Naive thymus-derived CD4-positive, alpha-beta T cell (primary cell): Measurements from ENCODE around the gene SMURF1. TPM values are rescaled to one million over a fixed set of nuclear protein-coding genes. Genes with fewer than 3 reads are reported as not detected.

Source experiments
- ATAC-seq: fragments of 150-1000 bp; cut with Tn5 transposase; 2 replicates; pipeline ENCODE4 v1.10.0; 2021; ENCODE audit warnings: mild to moderate bottlenecking, moderate library complexity
- CTCF ChIA-PET: fragments of 350-600 bp; sonication (Branson Sonifier 250); formaldehyde crosslinking; loops from one replicate; lab custom pipeline; 2021; ENCODE audit warnings: antibody characterized with exemption; lab: Charles Lee
- POLR2A ChIA-PET: fragments of 350-600 bp; sonication (Branson Sonifier 250); formaldehyde crosslinking; loops from one replicate; lab custom pipeline; 2021; ENCODE audit warnings: antibody characterized with exemption, inconsistent platforms; lab: Charles Lee
- DNase-seq, 9 donors: peaks; one replicate each; pipeline versions ENCODE4 v3.0.0 to v3.0.0-alpha.2; 2020 to 2022; ENCODE audit warnings: mixed read lengths in 1 of 9
- H3K27ac ChIP-seq: one replicate; pipeline ENCODE4 v1.7.0; 2013; ENCODE audit warnings: mild to moderate bottlenecking, low read depth, low read length, moderate library complexity
- H3K27me3 ChIP-seq, 2 donors: one replicate each; pipeline ENCODE4 v1.7.0; 2013; ENCODE audit warnings: low read length in 2 of 2, mild to moderate bottlenecking in 2 of 2, moderate library complexity in 2 of 2; ENCODE audit not compliant: control insufficient read depth in 2 of 2, insufficient read depth in 2 of 2
- H3K36me3 ChIP-seq, 3 experiments: 1 replicate in 2 of 3; 2 replicates in 1 of 3; pipeline ENCODE4 v1.7.0; 2013; ENCODE audit warnings: low read length in 3 of 3, mild to moderate bottlenecking in 3 of 3, moderate library complexity in 1 of 3; ENCODE audit not compliant: insufficient read depth in 3 of 3, control insufficient read depth in 2 of 3
- H3K4me1 ChIP-seq, 2 donors: one replicate each; pipeline ENCODE4 v1.7.0; 2013; ENCODE audit warnings: low read length in 2 of 2, mild to moderate bottlenecking in 2 of 2, moderate library complexity in 1 of 2; ENCODE audit not compliant: control insufficient read depth in 2 of 2, insufficient read depth in 2 of 2
- H3K4me3 ChIP-seq: 2 replicates; pipeline ENCODE4 v1.7.0; 2013; ENCODE audit warnings: mild to moderate bottlenecking, low read length
- H3K9me3 ChIP-seq, 3 experiments: 1 replicate in 2 of 3; 2 replicates in 1 of 3; pipeline ENCODE4 v1.7.0; 2013; ENCODE audit warnings: low read length in 3 of 3; ENCODE audit not compliant: control insufficient read depth in 2 of 3
- H3K27ac Mint-ChIP-seq, 9 donors: one replicate each; pipeline ENCODE4 v1.8.0; 2020 to 2022; ENCODE audit warnings: mixed read lengths in 9 of 9, mild to moderate bottlenecking in 8 of 9, moderate library complexity in 5 of 9, inconsistent platforms in 2 of 9
- H3K27me3 Mint-ChIP-seq, 5 donors: one replicate each; pipeline ENCODE4 v1.8.0; 2021 to 2022; ENCODE audit warnings: mixed read lengths in 5 of 5, mild to moderate bottlenecking in 1 of 5
- H3K36me3 Mint-ChIP-seq, 5 donors: one replicate each; pipeline ENCODE4 v1.8.0; 2020 to 2022; ENCODE audit warnings: mixed read lengths in 5 of 5, mild to moderate bottlenecking in 3 of 5, inconsistent platforms in 1 of 5
- H3K4me1 Mint-ChIP-seq, 7 donors: one replicate each; pipeline ENCODE4 v1.8.0; 2020 to 2022; ENCODE audit warnings: mixed read lengths in 7 of 7, mild to moderate bottlenecking in 3 of 7, inconsistent platforms in 1 of 7
- H3K4me3 Mint-ChIP-seq, 10 donors: one replicate each; pipeline ENCODE4 v1.8.0; 2020 to 2022; ENCODE audit warnings: mild to moderate bottlenecking in 10 of 10, mixed read lengths in 10 of 10, moderate library complexity in 6 of 10, inconsistent platforms in 2 of 10
- H3K9me3 Mint-ChIP-seq, 11 donors: one replicate each; pipeline ENCODE4 v1.8.0; 2020 to 2022; ENCODE audit warnings: mixed read lengths in 11 of 11, mild to moderate bottlenecking in 4 of 11, inconsistent platforms in 1 of 11, moderate library complexity in 1 of 11
- intact Hi-C, 2 donors: fragments of 100-400 bp; cut with micrococcal nuclease; formaldehyde crosslinking; loops; one replicate each; pipeline ENCODE4 v1.15.1; 2023
- polyA plus RNA-seq, 2 donors: library from polyadenylated mRNA; unstranded; fragments of 300-500 nt; fragmentation: Illumina TruSeq; gene quantifications; one replicate each; pipeline ENCODE4 v1.2.3, GENCODE V29; 2021
- total RNA-seq, 6 experiments: library from RNA in 5 of 6; stranded (reverse) in 5 of 6; gene quantifications; 1 replicate in 5 of 6; 2 replicates in 1 of 6; pipeline ENCODE4 v1.2.3 and lab custom pipeline; 2021 to 2026

SMURF1 gene
- total and polyA plus RNA-seq, 7 experiments from 2014 or later, result 1.3 to 26.4 (median 20.4) TPM

- ChIA-PET CTCF (interaction anchor here (0.6 kb wide), 2 partner anchors 277 to 281 kb away, joined by 3 to 4 read pairs; no protein-coding TSS in a partner anchor), POLR2A (interaction anchor here (1.1 kb wide), 1 partner anchor 24 kb away, joined by 3 read pairs; no protein-coding TSS in a partner anchor)
- Mint-ChIP-seq H3K4me1 (peaks cover 0 to 7% (median 0%) of the 10 kb centered on the region in 7 donors), H3K27me3 (no peaks in the 10 kb centered on the region), H3K4me3 (no peak overlapping the region), H3K9me3 (no peaks in the 10 kb centered on the region), H3K36me3 (peaks cover 18 to 49% (median 32%) of the 10 kb centered on the region in 5 donors), H3K27ac (peak overlapping the region in 2 of 9 donors; percentile 16 to 56)
- no peak for DNase-seq
- no peak for ATAC-seq
- no peaks in the 10 kb centered on the region for H3K27me3 ChIP-seq
- H3K27ac ChIP-seq, result no peak overlapping the region
- H3K9me3 ChIP-seq, result no peaks in the 10 kb centered on the region
- peaks cover 0 to 96% (median 6%) of the 10 kb centered on the region in 3 experiments for H3K36me3 ChIP-seq
- no peaks in the 10 kb centered on the region for H3K4me1 ChIP-seq
- intact Hi-C loops, result no loop called here
- no peak overlapping the region for H3K4me3 ChIP-seq
Observed at GRCh38 chr7:99035723-99036545, 108.0 kb downstream of the SMURF1 start.

- H3K4me1 ChIP-seq, result no peaks in the 10 kb centered on the region
- Mint-ChIP-seq H3K4me1 (peaks cover 0 to under 1% (median 0%) of the 10 kb centered on the region in 7 donors), H3K27me3 (no peaks in the 10 kb centered on the region), H3K4me3 (peak overlapping the region in 1 of 10 donors; percentile 23), H3K27ac (peak overlapping the region in 3 of 9 donors; percentile 26 to 56 (median 54)), H3K36me3 (peaks cover 15 to 50% (median 27%) of the 10 kb centered on the region in 5 donors), H3K9me3 (no peaks in the 10 kb centered on the region)
- no peak overlapping the region for H3K27ac ChIP-seq
- H3K36me3 ChIP-seq, result peaks cover 0 to 96% (median 6%) of the 10 kb centered on the region in 3 experiments
- no peak overlapping the region for H3K4me3 ChIP-seq
- H3K9me3 ChIP-seq, result no peaks in the 10 kb centered on the region
- ChIA-PET CTCF (no interaction called here), POLR2A (interaction anchor here (1.1 kb wide), 1 partner anchor 23 kb away, joined by 3 read pairs; no protein-coding TSS in a partner anchor)
- H3K27me3 ChIP-seq, result no peaks in the 10 kb centered on the region
- no peak for DNase-seq
- no peak for ATAC-seq
- intact Hi-C loops, result no loop called here
Observed at GRCh38 chr7:99034932-99035722, 108.8 kb downstream of the SMURF1 start.

- DNase-seq (no peak), ATAC-seq (no peak)
- ChIA-PET POLR2A (no interaction called here), CTCF (no interaction called here)
- Mint-ChIP-seq H3K9me3 (no peaks in the 10 kb centered on the region), H3K36me3 (peaks cover 12 to 54% (median 19%) of the 10 kb centered on the region in 5 donors), H3K4me3 (no peak overlapping the region), H3K4me1 (no peaks in the 10 kb centered on the region), H3K27ac (no peak overlapping the region), H3K27me3 (no peaks in the 10 kb centered on the region)
- Histone ChIP-seq H3K27ac (no peak overlapping the region), H3K36me3 (peaks cover 0 to 100% (median 6%) of the 10 kb centered on the region in 3 experiments), H3K27me3 (no peaks in the 10 kb centered on the region), H3K9me3 (no peaks in the 10 kb centered on the region), H3K4me3 (no peak overlapping the region), H3K4me1 (no peaks in the 10 kb centered on the region)
- intact Hi-C loops, result no loop called here
Observed at GRCh38 chr7:99033765-99034164, 110.1 kb downstream of the SMURF1 start.

GRCh38 chr7:99032928-99033327 is 111.0 kb downstream of the SMURF1 start:
- H3K27ac Mint-ChIP-seq, result no peak overlapping the region
- Histone ChIP-seq H3K27me3 (no peaks in the 10 kb centered on the region), H3K27ac (no peak overlapping the region), H3K4me1 (no peaks in the 10 kb centered on the region), H3K9me3 (no peaks in the 10 kb centered on the region), H3K4me3 (no peak overlapping the region), H3K36me3 (peaks cover 0 to 100% (median 6%) of the 10 kb centered on the region in 3 experiments)
- intact Hi-C loops, result no loop called here
- DNase-seq (no peak), ATAC-seq (no peak)
- no peaks in the 10 kb centered on the region for H3K27me3 Mint-ChIP-seq
- H3K36me3 Mint-ChIP-seq, result peaks cover 12 to 57% (median 18%) of the 10 kb centered on the region in 5 donors
- ChIA-PET POLR2A (no interaction called here), CTCF (no interaction called here)
- H3K4me1 Mint-ChIP-seq, result no peaks in the 10 kb centered on the region
- no peaks in the 10 kb centered on the region for H3K9me3 Mint-ChIP-seq
- H3K4me3 Mint-ChIP-seq, result no peak overlapping the region

- no peaks in the 10 kb centered on the region for H3K27me3 ChIP-seq
- Mint-ChIP-seq H3K36me3 (peaks cover 10 to 62% (median 15%) of the 10 kb centered on the region in 5 donors), H3K4me3 (no peak overlapping the region), H3K27ac (peak overlapping the region in 3 of 9 donors; percentile 16 to 41 (median 38)), H3K9me3 (no peaks in the 10 kb centered on the region), H3K4me1 (peaks cover 0 to 4% (median 0%) of the 10 kb centered on the region in 7 donors), H3K27me3 (no peaks in the 10 kb centered on the region)
- H3K9me3 ChIP-seq, result no peaks in the 10 kb centered on the region
- H3K27ac ChIP-seq, result no peak overlapping the region
- H3K4me3 ChIP-seq, result no peak overlapping the region
- no peaks in the 10 kb centered on the region for H3K4me1 ChIP-seq
- intact Hi-C loops, result no loop called here
- POLR2A ChIA-PET, result no interaction called here
- ATAC-seq, result no peak
- DNase-seq, result peak in 1 of 9 donors; percentile 6
- H3K36me3 ChIP-seq, result peaks cover 0 to 90% (median under 1%) of the 10 kb centered on the region in 3 experiments
- CTCF ChIA-PET, result interaction anchor here (2.2 kb wide), 1 partner anchor 9 kb away, joined by 8 read pairs; no protein-coding TSS in a partner anchor
Observed at GRCh38 chr7:99031496-99031895, 112.4 kb downstream of the SMURF1 start.

- intact Hi-C loops, result no loop called here
- Histone ChIP-seq H3K4me3 (no peak overlapping the region), H3K27ac (no peak overlapping the region), H3K36me3 (peaks cover 0 to 85% (median 0%) of the 10 kb centered on the region in 3 experiments), H3K4me1 (no peaks in the 10 kb centered on the region), H3K9me3 (no peaks in the 10 kb centered on the region), H3K27me3 (no peaks in the 10 kb centered on the region)
- Mint-ChIP-seq H3K9me3 (no peaks in the 10 kb centered on the region), H3K4me1 (peaks cover 0 to 4% (median 0%) of the 10 kb centered on the region in 7 donors), H3K27ac (peak overlapping the region in 2 of 9 donors; percentile 16 to 41), H3K27me3 (no peaks in the 10 kb centered on the region), H3K4me3 (no peak overlapping the region), H3K36me3 (peaks cover 10 to 62% (median 15%) of the 10 kb centered on the region in 5 donors)
- ATAC-seq (no peak), DNase-seq (no peak)
- CTCF ChIA-PET, result interaction anchor here (2.2 kb wide), 1 partner anchor 9 kb away, joined by 8 read pairs; no protein-coding TSS in a partner anchor
- POLR2A ChIA-PET, result no interaction called here
Observed at GRCh38 chr7:99030951-99031350, 113.0 kb downstream of the SMURF1 start.
